ENCODE results near the gene SH3RF3. TPM values are rescaled to one million over a fixed set of nuclear protein-coding genes. Genes with fewer than 3 reads are reported as not detected.

SH3RF3 gene
- total and polyA plus RNA-seq, 10 of the 15 experiments (the other 5 are each of a cell fraction or from before 2014, with no cell fraction given) = 0.08 to 8.8 (median 2.3) TPM

GRCh38 chr2:109499566-109499965 lies 370.6 kb downstream of the SH3RF3 start (continued):
- TF ChIP-seq CEBPZ (IDR thresholded peaks at IDR 0.05; ENCODE audit: low read depth, low read length) (no peak), RCOR1 (conservative IDR thresholded peaks at IDR 0.05; ENCODE audit: low read depth, low read length) (no peak), SREBF1 (IDR thresholded peaks at IDR 0.05; ENCODE audit: low read length) (no peak), SMC3 (IDR thresholded peaks at IDR 0.05; ENCODE audit: borderline replicate concordance, low read length) (no peak), NFYB (IDR thresholded peaks at IDR 0.05; ENCODE audit: insufficient read depth, low read depth, low read length) (no peak), MLLT1 (IDR thresholded peaks at IDR 0.05) (no peak), MAX (IDR thresholded peaks at IDR 0.05; ENCODE audit: low read depth, low read length) (no peak), CTCF (IDR thresholded peaks at IDR 0.05 in 2 of 3, conservative IDR thresholded peaks at IDR 0.05 in 1 of 3; ENCODE audit: control insufficient read depth in 2 of 3, extremely low read depth in 1 of 3, insufficient read depth in 1 of 3, low read depth in 3 of 3, low read length in 3 of 3) (no peak), ZBTB33 (IDR thresholded peaks at IDR 0.05) (no peak)

Data from GM12878 (cell line).